Fibroblast of skin of right quadriceps (primary cell): ENCODE data around the gene ATXN10.
"Not testable (repeated sequence)": the region's sequence is repeated elsewhere in the genome, so short reads cannot be mapped to it uniquely, and the experiment has no call there.

Source experiments
- DNase-seq: peaks from one replicate; pipeline ENCODE4 v3.0.0-alpha.2; 2013

Gene ATXN10

DNA sequence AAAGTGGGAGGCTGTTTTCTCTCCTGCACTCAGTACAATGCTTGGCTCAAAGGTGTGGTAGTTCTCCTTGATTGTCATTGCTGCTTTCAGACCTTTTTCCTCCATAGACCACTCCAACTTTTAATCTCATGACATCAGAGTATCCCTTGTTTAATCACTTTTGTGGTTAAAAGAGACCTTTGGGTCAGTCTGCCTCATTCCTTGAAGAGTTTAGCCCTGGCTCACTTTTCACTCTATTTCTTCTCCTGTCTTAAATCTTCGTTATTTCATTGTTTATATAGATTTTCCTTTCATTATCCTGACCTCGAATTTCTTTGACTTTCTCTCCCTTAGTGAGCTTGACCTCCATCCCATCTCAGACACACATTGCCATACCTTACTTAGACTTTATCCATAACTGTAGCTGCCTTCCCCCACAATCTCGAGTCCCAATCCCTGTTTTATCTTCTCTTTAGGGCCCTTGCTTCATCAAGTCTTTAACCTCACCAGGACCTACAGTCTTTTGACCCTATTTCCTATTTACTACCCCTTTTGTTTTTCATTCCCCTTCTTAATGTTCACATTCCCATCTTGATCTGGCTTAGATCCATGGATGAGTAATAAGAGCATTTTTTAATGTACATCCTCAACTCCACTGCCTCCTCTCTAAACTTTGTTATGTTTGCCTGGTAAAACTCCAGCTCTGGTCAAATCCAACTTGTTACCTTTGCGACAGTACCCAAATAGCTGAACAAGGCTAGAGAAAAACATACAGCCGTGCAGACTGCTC lies 9.5 kb downstream of the ATXN10 start:
- DNase-seq: peak; percentile 78

DNA sequence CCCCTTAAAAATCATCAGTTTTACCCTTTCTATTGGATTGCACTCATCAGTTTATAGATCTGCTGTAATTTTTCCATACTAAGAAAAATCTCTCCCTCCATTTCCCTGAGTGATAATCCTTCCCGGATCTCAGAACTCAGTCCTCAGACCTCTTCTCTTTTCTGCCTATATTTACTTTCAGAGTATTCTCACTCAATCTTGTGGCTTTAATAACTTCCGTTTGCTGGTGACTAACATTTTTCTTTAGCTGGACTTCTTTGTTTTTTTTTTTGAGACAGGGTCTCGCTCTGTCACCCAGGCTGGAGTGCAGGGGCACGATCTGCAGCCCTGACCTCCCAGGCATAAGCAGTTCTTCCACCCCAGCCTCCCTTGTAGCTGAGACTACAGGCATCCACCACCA lies 10.4 kb downstream of the ATXN10 start:
- no peak for DNase-seq

DNA sequence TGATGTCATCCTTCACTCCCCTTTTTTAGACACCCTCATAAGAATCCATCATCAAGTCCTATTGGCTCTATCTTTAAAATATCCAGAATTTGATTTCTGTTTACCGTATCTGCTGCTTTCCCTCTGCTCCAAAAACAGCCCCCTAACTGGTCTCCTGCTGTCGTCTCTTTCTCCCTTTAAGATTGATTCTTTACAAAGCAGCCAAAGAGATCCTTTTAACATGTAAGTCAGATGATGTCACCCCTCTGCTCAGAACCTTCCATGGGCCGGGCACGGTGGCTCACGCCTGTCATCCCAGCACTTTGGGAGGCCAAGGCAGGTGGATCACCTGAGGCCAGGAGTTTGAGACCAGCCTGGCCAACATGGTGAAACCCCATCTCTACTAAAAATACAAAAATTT lies 11.1 kb downstream of the ATXN10 start:
- DNase-seq: not testable (repeated sequence)

GRCh38 chr22:45683248-45683647 lies 11.6 kb downstream of the ATXN10 start:
- DNase-seq: no peak

- no peak for DNase-seq
Observed at GRCh38 chr22:45683680-45684079, 12.0 kb downstream of the ATXN10 start.

DNA sequence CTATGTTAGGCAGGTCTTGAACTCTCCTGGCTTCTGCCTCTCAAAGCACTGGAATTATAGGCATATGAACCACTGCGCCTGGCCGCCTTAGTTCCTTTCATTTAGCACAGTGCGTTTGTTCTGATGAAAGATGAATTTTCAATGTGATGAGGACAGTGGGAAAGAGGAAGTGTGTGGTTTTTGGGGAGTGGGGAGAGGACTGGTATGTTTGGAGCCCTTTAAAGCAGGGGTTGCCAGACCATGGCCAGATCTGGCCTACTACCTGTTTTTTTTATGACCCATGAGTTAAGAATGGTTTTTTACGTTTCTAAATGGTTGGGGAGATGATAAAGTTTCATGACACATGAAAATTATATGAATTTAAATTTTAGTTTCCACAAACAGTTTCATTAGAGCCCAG lies 12.5 kb downstream of the ATXN10 start:
- DNase-seq: no peak

DNA sequence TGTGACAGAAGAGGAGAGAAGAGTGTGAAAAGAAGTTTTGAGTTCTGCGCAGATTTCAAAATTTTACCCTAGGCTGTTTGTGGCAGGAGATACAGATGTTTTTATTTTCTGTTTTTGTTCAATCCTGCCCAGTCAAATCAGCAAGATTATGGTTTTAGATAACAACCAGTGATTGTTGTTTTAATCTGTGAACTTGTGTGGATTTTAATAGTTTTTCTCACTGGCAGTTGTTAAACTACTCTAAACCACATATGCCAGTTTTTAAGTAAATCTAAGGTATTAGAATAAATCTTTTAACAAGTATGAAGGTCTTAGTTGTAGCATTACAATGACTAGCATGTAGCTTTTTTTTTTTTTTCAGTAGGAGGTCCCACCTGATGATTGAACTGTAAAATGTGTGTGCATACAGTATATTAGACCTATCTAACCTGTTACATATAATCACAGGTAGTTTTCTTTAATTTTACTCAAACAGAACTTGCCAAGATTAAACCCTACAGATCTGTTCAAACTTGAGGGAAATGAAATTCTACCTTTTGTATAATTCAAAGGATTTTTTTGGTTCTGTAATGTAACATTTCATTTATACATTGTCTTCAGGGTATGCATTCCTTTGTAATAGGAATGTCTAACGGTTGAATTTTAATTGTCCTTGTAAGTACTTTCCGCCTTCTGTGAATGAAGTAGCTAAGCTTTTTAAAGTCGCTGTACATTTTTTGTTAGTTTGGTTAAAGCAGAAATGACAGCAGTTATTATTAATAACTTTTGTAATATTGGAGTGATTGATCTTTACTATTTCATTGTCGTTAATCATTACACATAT lies 13.3 kb downstream of the ATXN10 start:
- no peak for DNase-seq

DNA sequence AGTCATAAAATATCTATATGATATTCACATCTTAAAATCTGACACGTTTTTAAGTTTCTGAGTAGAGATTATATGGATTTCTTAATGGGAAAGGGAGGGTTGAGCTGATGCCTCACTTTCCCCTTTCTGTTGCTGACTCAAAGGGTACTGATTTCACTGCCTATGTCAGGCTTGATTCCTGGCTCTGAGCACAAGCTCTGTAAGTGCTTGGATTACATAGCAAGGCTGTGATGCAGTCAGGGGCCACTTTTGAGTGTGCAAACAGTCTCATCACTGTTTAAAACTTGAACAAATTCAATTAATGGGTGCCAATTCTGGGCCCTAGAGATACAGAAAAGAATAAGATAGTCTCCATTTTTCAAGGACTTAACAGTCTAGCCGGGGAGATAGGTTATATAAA lies 14.4 kb downstream of the ATXN10 start:
- DNase-seq: peak; percentile 36

DNA sequence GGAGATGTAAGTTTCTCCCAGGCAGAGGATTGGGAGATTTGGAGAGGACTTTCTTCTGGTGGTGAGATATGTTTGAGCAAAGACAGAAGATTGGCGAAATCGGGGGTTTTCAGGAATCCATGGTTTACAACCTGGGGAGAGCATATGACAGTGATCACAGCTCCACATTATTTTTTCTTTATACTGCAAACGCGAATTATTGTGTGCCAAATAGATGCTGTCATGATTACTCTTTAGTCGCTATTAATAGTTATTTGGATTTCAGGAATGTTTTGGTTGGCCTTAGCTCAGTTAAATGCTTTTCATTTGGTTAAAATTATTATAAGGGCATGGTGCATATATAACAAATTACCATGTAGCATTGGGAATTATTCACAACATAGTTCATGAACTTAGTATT lies 15.2 kb downstream of the ATXN10 start:
- DNase-seq: peak; percentile 69

DNA sequence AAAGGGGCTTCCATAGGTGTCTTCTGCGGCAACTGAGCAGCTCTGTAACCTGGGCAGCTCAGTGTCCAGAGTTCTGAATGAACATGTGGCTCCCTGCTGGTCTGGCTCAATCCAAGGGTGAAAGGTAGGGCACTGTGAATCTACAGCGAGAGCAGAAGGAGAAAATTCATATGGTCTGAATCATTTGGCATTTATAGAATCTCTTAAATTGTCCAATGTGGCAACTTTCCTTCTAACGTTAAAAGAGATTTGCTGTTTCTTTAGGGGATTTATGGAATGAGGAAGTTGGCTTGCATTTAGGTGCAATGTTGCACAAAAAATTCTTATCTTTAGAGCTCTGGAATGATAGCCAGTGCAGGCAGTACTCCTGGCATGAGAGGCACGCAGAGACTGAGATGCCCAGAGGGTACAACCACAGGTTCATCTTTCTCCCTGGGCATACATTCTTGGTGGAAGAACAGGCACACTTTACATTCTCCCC lies 17.0 kb downstream of the ATXN10 start:
- DNase-seq: peak; percentile 90

DNA sequence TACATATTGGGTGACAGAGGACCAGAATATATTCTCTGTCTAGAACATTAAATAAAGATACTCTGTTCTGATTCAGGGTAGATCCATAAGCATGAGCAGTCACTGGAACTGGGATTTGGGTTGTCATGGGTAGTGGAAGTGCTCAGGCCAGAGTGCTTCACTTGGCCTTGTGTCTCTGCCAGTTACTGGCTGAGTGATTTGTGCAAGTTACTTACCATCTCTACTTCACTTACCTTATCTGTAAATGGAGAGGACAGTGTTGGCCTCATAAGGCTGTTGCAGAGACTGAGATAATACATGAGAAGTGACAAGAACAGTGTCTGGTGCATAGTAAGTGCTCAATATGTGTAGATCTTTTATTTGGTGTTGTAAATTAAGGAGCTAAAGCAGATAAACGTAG lies 17.6 kb downstream of the ATXN10 start:
- DNase-seq: no peak

DNA sequence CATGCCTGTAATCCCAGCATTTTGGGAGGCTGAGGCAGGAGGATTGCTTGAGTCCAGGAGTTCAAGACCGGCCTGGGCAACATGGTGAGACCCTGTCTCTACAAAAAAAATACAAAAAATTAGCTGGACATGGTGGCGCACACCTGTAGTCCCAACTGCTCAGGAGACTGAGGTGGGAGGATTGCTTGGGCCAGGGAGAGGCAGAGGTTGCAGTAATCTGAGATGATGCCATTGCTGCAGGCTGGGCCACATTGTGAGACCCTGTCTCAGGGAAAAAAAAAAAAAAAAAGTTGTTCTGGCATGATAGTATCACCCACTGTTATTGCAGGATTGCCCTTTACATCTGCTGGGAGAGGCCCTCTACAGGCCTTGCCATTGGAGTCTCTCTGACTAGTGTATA lies 18.4 kb downstream of the ATXN10 start:
- no peak for DNase-seq

- DNase-seq: peak; percentile 67
Observed at GRCh38 chr22:45692549-45692948, 20.9 kb downstream of the ATXN10 start.

GRCh38 chr22:45693835-45694234 lies 22.2 kb downstream of the ATXN10 start:
- DNase-seq: no peak

- DNase-seq: no peak
Observed at GRCh38 chr22:45696227-45696626, 24.6 kb downstream of the ATXN10 start.

GRCh38 chr22:45698094-45698493 lies 26.5 kb downstream of the ATXN10 start:
- no peak for DNase-seq

GRCh38 chr22:45702981-45703380 lies 31.3 kb downstream of the ATXN10 start:
- no peak for DNase-seq

- DNase-seq: no peak
Observed at GRCh38 chr22:45703758-45704157, 32.1 kb downstream of the ATXN10 start.

- DNase-seq: peak; percentile 25
Observed at GRCh38 chr22:45704648-45705047, 33.0 kb downstream of the ATXN10 start.

- DNase-seq: no peak
Observed at GRCh38 chr22:45707605-45708004, 36.0 kb downstream of the ATXN10 start.

GRCh38 chr22:45708145-45708544 lies 36.5 kb downstream of the ATXN10 start:
- no peak for DNase-seq

DNA sequence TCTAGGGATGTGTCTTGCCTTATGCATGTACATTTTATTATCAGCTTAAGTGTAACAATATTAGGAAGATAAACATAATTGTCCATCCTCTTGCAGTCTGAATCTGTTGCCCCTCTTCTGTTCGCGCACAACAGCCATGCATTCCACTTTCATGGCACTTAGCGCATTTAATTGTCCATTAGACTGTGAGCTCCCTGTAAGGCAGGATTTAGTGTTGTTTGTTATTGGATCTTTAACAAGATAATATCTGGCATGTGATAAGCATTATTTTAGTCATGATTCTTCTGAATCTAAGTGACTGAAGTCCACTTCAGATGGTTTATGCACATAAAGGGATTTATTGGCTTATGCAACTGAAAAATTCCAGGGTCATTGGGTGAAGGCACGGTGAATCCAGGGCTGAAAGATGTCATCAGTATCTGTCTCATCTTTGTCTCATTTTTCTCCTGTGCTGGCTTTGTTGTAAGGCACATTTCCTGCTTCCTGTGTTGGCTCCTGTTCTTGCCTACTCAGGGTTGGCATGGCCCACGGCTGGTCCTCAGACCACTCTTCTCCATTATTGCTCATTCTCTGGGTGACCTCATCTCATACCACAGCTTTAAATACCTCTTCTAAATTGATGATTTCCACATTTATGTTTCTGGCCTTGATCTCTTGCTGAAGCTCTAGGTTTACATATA lies 37.6 kb downstream of the ATXN10 start:
- DNase-seq: peak; percentile 78

DNA sequence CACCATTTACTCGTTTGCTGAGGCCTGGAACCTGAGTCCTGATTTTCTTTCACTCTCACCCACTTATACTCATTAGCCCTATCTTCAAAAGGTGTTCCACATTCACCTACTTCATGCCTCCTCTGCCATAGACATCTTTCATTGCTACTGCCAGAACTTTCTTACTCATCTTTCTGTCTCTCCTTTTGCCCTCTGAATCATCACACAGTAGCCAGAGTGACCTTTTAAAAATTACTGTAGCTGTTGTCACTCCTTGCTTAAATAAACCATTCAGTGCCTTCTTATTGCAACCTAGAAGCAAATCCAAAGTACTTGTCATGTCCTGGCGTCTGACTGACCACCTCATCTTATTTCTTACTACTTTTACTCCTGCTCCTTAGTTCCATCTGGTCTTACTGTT lies 38.2 kb downstream of the ATXN10 start:
- peak; percentile 45 for DNase-seq

- DNase-seq: no peak
Observed at GRCh38 chr22:45710469-45710868, 38.8 kb downstream of the ATXN10 start.
